HEK293 (cell line): ENCODE data around the gene CEP85L.

Experiments used
- CTCF ChIA-PET: fragments of 350-600 bp; formaldehyde crosslinking; extraction: SDS; loops from one replicate; lab custom pipeline; 2021; ENCODE audit warnings: antibody characterized with exemption; lab: Yijun Ruan, JAX
- POLR2A ChIA-PET: fragments of 300-600 bp; formaldehyde crosslinking; extraction: SDS; loops from one replicate; lab custom pipeline; 2020; ENCODE audit warnings: antibody characterized with exemption, inconsistent platforms; lab: Yijun Ruan, JAX
- H3K27ac ChIP-seq: fragments of 200-500 bp; sonication (Bioruptor generic); 2 replicates; pipeline ENCODE4 v1.5.1; 2014; ENCODE audit warnings: low read depth, low read length, control low read depth, inconsistent platforms; ENCODE audit errors: extremely low read depth
- H3K36me3 ChIP-seq, 2 experiments: fragments of 200-500 bp in 1 of 2; sonication (Bioruptor generic) in 1 of 2; 1 replicate in 1 of 2; 2 replicates in 1 of 2; pipeline ENCODE4 v1.5.1; 2014 to 2017; ENCODE audit warnings: inconsistent platforms in 2 of 2, low read length in 2 of 2; ENCODE audit not compliant: control insufficient read depth in 2 of 2, insufficient read depth in 1 of 2
- H3K4me1 ChIP-seq: fragments of 200-500 bp; sonication (Bioruptor generic); 2 replicates; pipeline ENCODE4 v1.5.1; 2014; ENCODE audit warnings: mild to moderate bottlenecking, low read length, inconsistent platforms; ENCODE audit not compliant: control insufficient read depth, insufficient read depth
- H3K4me3 ChIP-seq: 2 replicates; pipeline ENCODE4 v1.5.1; 2011; ENCODE audit warnings: low read depth, mild to moderate bottlenecking, control low read depth, low read length, moderate library complexity
- H3K9me3 ChIP-seq: fragments of 200-500 bp; sonication (Bioruptor generic); 2 replicates; pipeline ENCODE4 v1.5.1; 2014; ENCODE audit warnings: low read depth, low read length, inconsistent platforms; ENCODE audit not compliant: control insufficient read depth, insufficient read depth
- HOXD13 ChIP-seq: sonication (generic); formaldehyde crosslinking; IDR thresholded peaks from 2 replicates; pipeline ENCODE4 v1.8.0; 2022; ENCODE audit warnings: missing genetic modification reagents, borderline replicate concordance
- KLF8 ChIP-seq: fragments of 450-650 bp; formaldehyde crosslinking; IDR thresholded peaks from 2 replicates; pipeline ENCODE4 v1.5.1; 2016; ENCODE audit warnings: missing biosample characterization, missing genetic modification characterization
- MEIS1 ChIP-seq: sonication (generic); formaldehyde crosslinking; IDR thresholded peaks from 2 replicates; pipeline ENCODE4 v1.8.1; 2022; ENCODE audit warnings: missing genetic modification reagents, mild to moderate bottlenecking, borderline replicate concordance
- PRDM1 ChIP-seq: fragments of 450-650 bp; formaldehyde crosslinking; IDR thresholded peaks from 2 replicates; pipeline ENCODE4; 2016; ENCODE audit warnings: missing biosample characterization, missing genetic modification characterization
- REPIN1 ChIP-seq: fragments of 450-650 bp; formaldehyde crosslinking; IDR thresholded peaks from 2 replicates; pipeline ENCODE4 v1.5.1; 2017; ENCODE audit warnings: missing biosample characterization, missing genetic modification characterization, low read depth
- SALL2 ChIP-seq: fragments of 450-650 bp; formaldehyde crosslinking; IDR thresholded peaks from 2 replicates; pipeline ENCODE4 v1.5.0; 2017; ENCODE audit warnings: missing biosample characterization, mild to moderate bottlenecking, missing genetic modification characterization, borderline replicate concordance
- WT1 ChIP-seq: fragments of 450-650 bp; formaldehyde crosslinking; IDR thresholded peaks from 2 replicates; pipeline ENCODE4 v1.5.1; 2016; ENCODE audit warnings: missing biosample characterization, missing genetic modification characterization
- ZBTB1 ChIP-seq: fragments of 450-650 bp; formaldehyde crosslinking; IDR thresholded peaks from 2 replicates; pipeline ENCODE4 v1.5.1; 2016; ENCODE audit warnings: missing biosample characterization, missing genetic modification characterization
- ZBTB48 ChIP-seq: fragments of 450-650 bp; formaldehyde crosslinking; IDR thresholded peaks from 2 replicates; pipeline ENCODE4 v1.5.1; 2016; ENCODE audit warnings: missing biosample characterization, missing genetic modification characterization
- ZFP41 ChIP-seq: fragments of 450-650 bp; formaldehyde crosslinking; IDR thresholded peaks from 2 replicates; pipeline ENCODE4 v1.5.1; 2016; ENCODE audit warnings: missing biosample characterization, missing genetic modification characterization, borderline replicate concordance
- ZNF10 ChIP-seq: fragments of 450-650 bp; formaldehyde crosslinking; IDR thresholded peaks from 2 replicates; pipeline ENCODE4 v1.5.1; 2017; ENCODE audit warnings: missing biosample characterization, missing genetic modification characterization
- ZNF175 ChIP-seq: fragments of 450-650 bp; formaldehyde crosslinking; IDR thresholded peaks from 2 replicates; pipeline ENCODE4 v1.5.1; 2016; ENCODE audit warnings: missing biosample characterization, missing genetic modification characterization
- ZNF274 ChIP-seq, 2 experiments: fragments of 200-500 bp in 1 of 2; fragments of 450-650 bp in 1 of 2; sonication (Bioruptor generic) in 1 of 2; formaldehyde crosslinking in 1 of 2; IDR thresholded peaks; 2 replicates each; pipeline versions ENCODE4 v1.5.1 to v1.6.1; 2014 to 2016; ENCODE audit warnings: borderline replicate concordance in 1 of 2, inconsistent platforms in 1 of 2, low read length in 1 of 2, missing biosample characterization in 1 of 2, missing genetic modification characterization in 1 of 2
- ZNF335 ChIP-seq: fragments of 450-650 bp; formaldehyde crosslinking; conservative IDR thresholded peaks from 2 replicates; pipeline ENCODE4 v1.5.1; 2016; ENCODE audit warnings: missing biosample characterization, missing genetic modification characterization
- ZNF341 ChIP-seq: fragments of 450-650 bp; formaldehyde crosslinking; IDR thresholded peaks from 2 replicates; pipeline ENCODE4; 2016; ENCODE audit warnings: low read depth, missing biosample characterization, missing genetic modification characterization
- ZNF433 ChIP-seq: fragments of 450-650 bp; formaldehyde crosslinking; IDR thresholded peaks from 2 replicates; pipeline ENCODE4 v1.5.1; 2016; ENCODE audit warnings: missing biosample characterization, missing genetic modification characterization, low read depth
- ZNF521 ChIP-seq: fragments of 450-650 bp; formaldehyde crosslinking; IDR thresholded peaks from 2 replicates; pipeline ENCODE4 v1.5.1; 2017; ENCODE audit warnings: missing biosample characterization, mild to moderate bottlenecking, missing genetic modification characterization
- ZNF548 ChIP-seq: fragments of 450-650 bp; formaldehyde crosslinking; IDR thresholded peaks from 2 replicates; pipeline ENCODE4 v1.5.1; 2016; ENCODE audit warnings: missing biosample characterization, missing genetic modification characterization
- ZNF571 ChIP-seq: fragments of 450-650 bp; formaldehyde crosslinking; IDR thresholded peaks from 2 replicates; pipeline ENCODE4 v1.5.0; 2017; ENCODE audit warnings: missing biosample characterization, missing genetic modification characterization
- ZNF600 ChIP-seq: fragments of 450-650 bp; formaldehyde crosslinking; IDR thresholded peaks from 2 replicates; pipeline ENCODE4 v1.5.1; 2016; ENCODE audit warnings: missing biosample characterization, missing genetic modification characterization
- ZNF621 ChIP-seq: fragments of 450-650 bp; formaldehyde crosslinking; IDR thresholded peaks from 2 replicates; pipeline ENCODE4 v1.5.1; 2017; ENCODE audit warnings: missing biosample characterization, missing genetic modification characterization
- ZNF623 ChIP-seq: fragments of 450-650 bp; formaldehyde crosslinking; IDR thresholded peaks from 2 replicates; pipeline ENCODE4 v1.5.1; 2016; ENCODE audit warnings: missing biosample characterization, missing genetic modification characterization
- ZNF626 ChIP-seq: fragments of 450-650 bp; sonication (Bioruptor Pico); formaldehyde crosslinking; IDR thresholded peaks from 2 replicates; pipeline ENCODE4 v1.5.1; 2018; ENCODE audit warnings: missing biosample characterization, missing genetic modification characterization, inconsistent platforms
- ZNF664 ChIP-seq: fragments of 450-650 bp; formaldehyde crosslinking; IDR thresholded peaks from 2 replicates; pipeline ENCODE4 v1.5.1; 2016; ENCODE audit warnings: missing biosample characterization, missing genetic modification characterization
- ZNF792 ChIP-seq: fragments of 450-650 bp; formaldehyde crosslinking; IDR thresholded peaks from 2 replicates; pipeline ENCODE4 v1.5.1; 2016; ENCODE audit warnings: missing biosample characterization, missing genetic modification characterization
- ZNF837 ChIP-seq: fragments of 450-650 bp; formaldehyde crosslinking; IDR thresholded peaks from 2 replicates; pipeline ENCODE4 v1.5.1; 2016; ENCODE audit warnings: missing biosample characterization, missing genetic modification characterization
- TF ChIP-seq, protein P1 (sequence below): fragments of 450-650 bp; formaldehyde crosslinking; IDR thresholded peaks from 2 replicates; pipeline ENCODE4 v1.5.1; 2016; ENCODE audit warnings: missing biosample characterization, missing genetic modification characterization
- TF ChIP-seq, protein P2 (sequence below): fragments of 450-650 bp; formaldehyde crosslinking; IDR thresholded peaks from 2 replicates; pipeline ENCODE4 v1.5.1; 2016; ENCODE audit warnings: missing biosample characterization, missing genetic modification characterization
- TF ChIP-seq, protein P3 (sequence below): fragments of 450-650 bp; formaldehyde crosslinking; IDR thresholded peaks from 2 replicates; pipeline ENCODE4 v1.5.1; 2016; ENCODE audit warnings: missing biosample characterization, missing genetic modification characterization
- TF ChIP-seq, protein P4 (sequence below): fragments of 450-650 bp; formaldehyde crosslinking; IDR thresholded peaks from 2 replicates; pipeline ENCODE4 v1.5.1; 2016; ENCODE audit warnings: missing biosample characterization, missing genetic modification characterization

CEP85L gene

DNA sequence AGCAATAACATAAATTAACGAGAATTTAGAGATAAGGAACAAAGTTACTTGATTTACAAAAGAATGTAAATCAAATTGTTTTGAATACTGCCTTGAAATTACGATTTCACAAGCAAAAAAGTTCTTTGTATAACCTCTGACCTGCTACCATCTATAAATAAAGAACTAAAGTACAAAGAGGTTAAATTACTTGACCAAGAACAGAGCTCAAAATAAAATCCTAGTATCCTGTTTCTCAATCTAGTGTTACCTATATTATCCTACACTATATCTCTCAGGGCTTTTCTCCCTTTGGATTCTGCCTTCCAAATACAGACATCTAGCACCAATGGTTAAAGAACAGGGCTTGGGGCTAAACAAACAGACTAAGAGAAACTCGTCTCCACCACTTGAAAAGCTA lies 59.5 kb downstream of the CEP85L start:
- no peaks in the 10 kb centered on the region for H3K4me1 ChIP-seq
- TF ChIP-seq MEIS1 (CRISPR knock-in tag): no peak
- no peak for TF ChIP-seq ZBTB1 (tag by site-specific recombination)
- no peak for TF ChIP-seq ZNF626 (tag by site-specific recombination)
- no peak for TF ChIP-seq SALL2
- no peak for TF ChIP-seq ZNF792 (tag by site-specific recombination)
- TF ChIP-seq ZNF621 (tag by site-specific recombination): no peak
- TF ChIP-seq ZNF664 (tag by site-specific recombination): no peak
- TF ChIP-seq ZNF335: no peak
- no peak for TF ChIP-seq REPIN1 (tag by site-specific recombination)
- TF ChIP-seq ZNF571 (tag by site-specific recombination): no peak
- TF ChIP-seq, protein P1, sequence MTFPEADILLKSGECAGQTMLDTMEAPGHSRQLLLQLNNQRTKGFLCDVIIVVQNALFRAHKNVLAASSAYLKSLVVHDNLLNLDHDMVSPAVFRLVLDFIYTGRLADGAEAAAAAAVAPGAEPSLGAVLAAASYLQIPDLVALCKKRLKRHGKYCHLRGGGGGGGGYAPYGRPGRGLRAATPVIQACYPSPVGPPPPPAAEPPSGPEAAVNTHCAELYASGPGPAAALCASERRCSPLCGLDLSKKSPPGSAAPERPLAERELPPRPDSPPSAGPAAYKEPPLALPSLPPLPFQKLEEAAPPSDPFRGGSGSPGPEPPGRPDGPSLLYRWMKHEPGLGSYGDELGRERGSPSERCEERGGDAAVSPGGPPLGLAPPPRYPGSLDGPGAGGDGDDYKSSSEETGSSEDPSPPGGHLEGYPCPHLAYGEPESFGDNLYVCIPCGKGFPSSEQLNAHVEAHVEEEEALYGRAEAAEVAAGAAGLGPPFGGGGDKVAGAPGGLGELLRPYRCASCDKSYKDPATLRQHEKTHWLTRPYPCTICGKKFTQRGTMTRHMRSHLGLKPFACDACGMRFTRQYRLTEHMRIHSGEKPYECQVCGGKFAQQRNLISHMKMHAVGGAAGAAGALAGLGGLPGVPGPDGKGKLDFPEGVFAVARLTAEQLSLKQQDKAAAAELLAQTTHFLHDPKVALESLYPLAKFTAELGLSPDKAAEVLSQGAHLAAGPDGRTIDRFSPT (tag by site-specific recombination): no peak
- TF ChIP-seq ZFP41: no peak
- no peak for TF ChIP-seq ZNF341 (tag by site-specific recombination)
- no peak for TF ChIP-seq ZNF175
- no peak for TF ChIP-seq ZNF433 (tag by site-specific recombination)
- no peak for TF ChIP-seq ZNF10 (tag by site-specific recombination)
- TF ChIP-seq ZNF600 (tag by site-specific recombination): no peak
- TF ChIP-seq ZNF521 (tag by site-specific recombination): no peak
- TF ChIP-seq, all 188 proteins: peak for 0
- Histone ChIP-seq H3K27ac (no peak overlapping the region), H3K4me3 (no peak overlapping the region), H3K9me3 (no peaks in the 10 kb centered on the region), H3K36me3 (no peaks in the 10 kb centered on the region)
- CTCF ChIA-PET: interaction anchor here (0.6 to 1.4 kb wide), 3 partner anchors 12 to 1941 kb away, joined by 3 read pairs; no protein-coding TSS in a partner anchor
- POLR2A ChIA-PET: no interaction called here

DNA sequence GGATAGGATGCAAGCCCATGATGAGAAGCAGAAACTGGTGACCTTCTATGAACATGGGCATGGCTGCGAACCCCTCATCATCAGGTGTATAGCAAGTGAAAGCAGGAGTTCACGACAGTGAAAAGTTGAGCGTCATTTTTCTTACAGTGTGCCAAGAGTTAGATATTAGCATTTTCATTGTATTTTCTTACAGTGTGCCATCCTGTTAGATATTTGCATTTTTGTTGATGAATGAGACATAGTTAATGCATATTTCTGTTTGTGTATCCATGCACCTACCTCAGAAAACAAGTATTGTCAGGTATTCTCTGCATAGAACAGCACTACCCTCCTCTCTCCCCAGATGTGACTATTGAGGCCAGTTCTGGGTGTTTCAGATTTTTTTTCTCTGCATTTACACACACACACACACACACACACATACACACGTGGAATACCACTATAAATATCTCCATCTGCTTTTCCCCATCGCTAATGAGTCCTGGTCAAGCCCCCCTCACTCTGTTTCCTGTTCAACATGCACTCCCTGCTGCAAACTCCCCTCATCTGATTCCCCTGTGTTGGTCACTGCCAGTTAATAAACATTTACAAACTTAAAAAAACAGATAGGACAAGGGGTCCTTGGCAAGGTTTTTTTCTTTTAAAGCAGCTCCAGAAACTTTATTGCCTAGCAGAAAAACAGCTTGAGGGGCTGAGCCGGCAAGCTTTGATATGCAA lies 61.6 kb downstream of the CEP85L start:
- ChIA-PET POLR2A (no interaction called here), CTCF (no interaction called here)
- H3K4me3 ChIP-seq: no peak overlapping the region
- no peak overlapping the region for H3K27ac ChIP-seq
- no peaks in the 10 kb centered on the region for H3K9me3 ChIP-seq
- TF ChIP-seq ZBTB48 (no peak), ZNF837 (tag by site-specific recombination) (no peak), ZNF274 (IDR thresholded peaks at IDR 0.05; ENCODE audit: low read length) (no peak), ZNF274 (tag by site-specific recombination; IDR thresholded peaks at IDR 0.05; ENCODE audit: borderline replicate concordance) (no peak), PRDM1 (tag by site-specific recombination) (no peak), ZNF623 (tag by site-specific recombination) (no peak), KLF8 (no peak), ZNF548 (tag by site-specific recombination) (no peak), WT1 (tag by site-specific recombination) (no peak), HOXD13 (no peak)
- TF ChIP-seq, protein P2, sequence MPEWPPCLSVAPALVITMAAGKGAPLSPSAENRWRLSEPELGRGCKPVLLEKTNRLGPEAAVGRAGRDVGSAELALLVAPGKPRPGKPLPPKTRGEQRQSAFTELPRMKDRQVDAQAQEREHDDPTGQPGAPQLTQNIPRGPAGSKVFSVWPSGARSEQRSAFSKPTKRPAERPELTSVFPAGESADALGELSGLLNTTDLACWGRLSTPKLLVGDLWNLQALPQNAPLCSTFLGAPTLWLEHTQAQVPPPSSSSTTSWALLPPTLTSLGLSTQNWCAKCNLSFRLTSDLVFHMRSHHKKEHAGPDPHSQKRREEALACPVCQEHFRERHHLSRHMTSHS (tag by site-specific recombination): no peak
- TF ChIP-seq, protein P3, sequence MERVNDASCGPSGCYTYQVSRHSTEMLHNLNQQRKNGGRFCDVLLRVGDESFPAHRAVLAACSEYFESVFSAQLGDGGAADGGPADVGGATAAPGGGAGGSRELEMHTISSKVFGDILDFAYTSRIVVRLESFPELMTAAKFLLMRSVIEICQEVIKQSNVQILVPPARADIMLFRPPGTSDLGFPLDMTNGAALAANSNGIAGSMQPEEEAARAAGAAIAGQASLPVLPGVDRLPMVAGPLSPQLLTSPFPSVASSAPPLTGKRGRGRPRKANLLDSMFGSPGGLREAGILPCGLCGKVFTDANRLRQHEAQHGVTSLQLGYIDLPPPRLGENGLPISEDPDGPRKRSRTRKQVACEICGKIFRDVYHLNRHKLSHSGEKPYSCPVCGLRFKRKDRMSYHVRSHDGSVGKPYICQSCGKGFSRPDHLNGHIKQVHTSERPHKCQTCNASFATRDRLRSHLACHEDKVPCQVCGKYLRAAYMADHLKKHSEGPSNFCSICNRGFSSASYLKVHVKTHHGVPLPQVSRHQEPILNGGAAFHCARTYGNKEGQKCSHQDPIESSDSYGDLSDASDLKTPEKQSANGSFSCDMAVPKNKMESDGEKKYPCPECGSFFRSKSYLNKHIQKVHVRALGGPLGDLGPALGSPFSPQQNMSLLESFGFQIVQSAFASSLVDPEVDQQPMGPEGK: no peak
- TF ChIP-seq, protein P4, sequence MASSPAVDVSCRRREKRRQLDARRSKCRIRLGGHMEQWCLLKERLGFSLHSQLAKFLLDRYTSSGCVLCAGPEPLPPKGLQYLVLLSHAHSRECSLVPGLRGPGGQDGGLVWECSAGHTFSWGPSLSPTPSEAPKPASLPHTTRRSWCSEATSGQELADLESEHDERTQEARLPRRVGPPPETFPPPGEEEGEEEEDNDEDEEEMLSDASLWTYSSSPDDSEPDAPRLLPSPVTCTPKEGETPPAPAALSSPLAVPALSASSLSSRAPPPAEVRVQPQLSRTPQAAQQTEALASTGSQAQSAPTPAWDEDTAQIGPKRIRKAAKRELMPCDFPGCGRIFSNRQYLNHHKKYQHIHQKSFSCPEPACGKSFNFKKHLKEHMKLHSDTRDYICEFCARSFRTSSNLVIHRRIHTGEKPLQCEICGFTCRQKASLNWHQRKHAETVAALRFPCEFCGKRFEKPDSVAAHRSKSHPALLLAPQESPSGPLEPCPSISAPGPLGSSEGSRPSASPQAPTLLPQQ (tag by site-specific recombination): no peak
- H3K4me1 ChIP-seq: no peaks in the 10 kb centered on the region
- no peaks in the 10 kb centered on the region for H3K36me3 ChIP-seq
